GM12878 (cell line): ENCODE data around the gene UBQLN1.

Experiments used
- CBX3 ChIP-seq: fragments of 200-600 bp; sonication (generic); IDR thresholded peaks from 2 replicates; pipeline ENCODE4 v1.6.1; 2016; ENCODE audit warnings: low read depth, borderline replicate concordance
- CBX5 ChIP-seq: sonication (generic); IDR thresholded peaks from 2 replicates; pipeline ENCODE4 v1.6.1; 2016; ENCODE audit warnings: low read depth, moderate library complexity, mild to moderate bottlenecking, inconsistent platforms
- CHD2 ChIP-seq: IDR thresholded peaks from 2 replicates; pipeline ENCODE4 v1.6.1; 2011; ENCODE audit warnings: low read depth, low read length, improper control_type of control experiment, borderline replicate concordance
- CREB1 ChIP-seq: IDR thresholded peaks from 2 replicates; pipeline ENCODE4 v1.6.1; 2012; ENCODE audit warnings: low read depth, mild to moderate bottlenecking, inconsistent platforms
- GABPA ChIP-seq: IDR thresholded peaks from 2 replicates; pipeline ENCODE4 v1.6.1; 2014; ENCODE audit warnings: antibody characterized with exemption, low read depth, mild to moderate bottlenecking, inconsistent platforms
- IRF3 ChIP-seq: fragments of 450-650 bp; IDR thresholded peaks from 2 replicates; pipeline ENCODE4 v1.6.1; 2014; ENCODE audit warnings: mild to moderate bottlenecking
- MAX ChIP-seq: IDR thresholded peaks from 2 replicates; pipeline ENCODE4 v1.6.1; 2012; ENCODE audit warnings: low read depth, low read length, improper control_type of control experiment
- PKNOX1 ChIP-seq: fragments of 450-650 bp; IDR thresholded peaks from 2 replicates; pipeline ENCODE4 v1.6.1; 2016; ENCODE audit warnings: mild to moderate bottlenecking
- POLR2A ChIP-seq: IDR thresholded peaks from 2 replicates; pipeline ENCODE4 v1.6.1; 2011; ENCODE audit warnings: low read depth, mild to moderate bottlenecking, low read length
- SKIL ChIP-seq: fragments of 450-650 bp; IDR thresholded peaks from 2 replicates; pipeline ENCODE4 v1.6.1; 2017; ENCODE audit warnings: mild to moderate bottlenecking, low read depth, inconsistent platforms; ENCODE audit not compliant: poor library complexity, severe bottlenecking
- TBL1XR1 ChIP-seq: IDR thresholded peaks from 2 replicates; pipeline ENCODE4 v1.6.1; 2012; ENCODE audit warnings: low read depth, low read length, improper control_type of control experiment
- YY1 ChIP-seq: IDR thresholded peaks from 2 replicates; pipeline ENCODE4 v1.6.1; 2011; ENCODE audit warnings: low read depth, mild to moderate bottlenecking, low read length
- TF ChIP-seq, protein P1 (sequence below), 3 experiments: IDR thresholded peaks in 2 of 3; conservative IDR thresholded peaks in 1 of 3; 2 replicates each; pipeline ENCODE4 v1.5.1; 2011; ENCODE audit warnings: low read depth in 3 of 3, low read length in 3 of 3, mild to moderate bottlenecking in 3 of 3, control low read depth in 2 of 3, moderate library complexity in 2 of 3, inconsistent platforms in 1 of 3, mixed read lengths in 1 of 3; ENCODE audit not compliant: control insufficient read depth in 2 of 3, insufficient read depth in 1 of 3; ENCODE audit errors: extremely low read depth in 1 of 3
- TF ChIP-seq, protein P2 (sequence below): IDR thresholded peaks from 2 replicates; pipeline ENCODE4 v1.6.1; 2012; ENCODE audit warnings: low read depth, low read length, improper control_type of control experiment

GRCh38 chr9:83617299-83617698 lies 90.5 kb downstream of the UBQLN1 start:
- no peak for TF ChIP-seq GABPA
- TF ChIP-seq, protein P1, sequence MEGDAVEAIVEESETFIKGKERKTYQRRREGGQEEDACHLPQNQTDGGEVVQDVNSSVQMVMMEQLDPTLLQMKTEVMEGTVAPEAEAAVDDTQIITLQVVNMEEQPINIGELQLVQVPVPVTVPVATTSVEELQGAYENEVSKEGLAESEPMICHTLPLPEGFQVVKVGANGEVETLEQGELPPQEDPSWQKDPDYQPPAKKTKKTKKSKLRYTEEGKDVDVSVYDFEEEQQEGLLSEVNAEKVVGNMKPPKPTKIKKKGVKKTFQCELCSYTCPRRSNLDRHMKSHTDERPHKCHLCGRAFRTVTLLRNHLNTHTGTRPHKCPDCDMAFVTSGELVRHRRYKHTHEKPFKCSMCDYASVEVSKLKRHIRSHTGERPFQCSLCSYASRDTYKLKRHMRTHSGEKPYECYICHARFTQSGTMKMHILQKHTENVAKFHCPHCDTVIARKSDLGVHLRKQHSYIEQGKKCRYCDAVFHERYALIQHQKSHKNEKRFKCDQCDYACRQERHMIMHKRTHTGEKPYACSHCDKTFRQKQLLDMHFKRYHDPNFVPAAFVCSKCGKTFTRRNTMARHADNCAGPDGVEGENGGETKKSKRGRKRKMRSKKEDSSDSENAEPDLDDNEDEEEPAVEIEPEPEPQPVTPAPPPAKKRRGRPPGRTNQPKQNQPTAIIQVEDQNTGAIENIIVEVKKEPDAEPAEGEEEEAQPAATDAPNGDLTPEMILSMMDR (IDR thresholded peaks at IDR 0.05 in 2 of 3, conservative IDR thresholded peaks at IDR 0.05 in 1 of 3; ENCODE audit: control insufficient read depth in 2 of 3, extremely low read depth in 1 of 3, insufficient read depth in 1 of 3, low read depth in 3 of 3, low read length in 3 of 3): no peak
- TF ChIP-seq SKIL: no peak
- TF ChIP-seq MAX: no peak
- TF ChIP-seq CREB1: no peak
- TF ChIP-seq TBL1XR1: no peak
- no peak for TF ChIP-seq CHD2
- no peak for TF ChIP-seq POLR2A
- TF ChIP-seq CBX3: no peak
- TF ChIP-seq PKNOX1: no peak
- TF ChIP-seq, protein P2, sequence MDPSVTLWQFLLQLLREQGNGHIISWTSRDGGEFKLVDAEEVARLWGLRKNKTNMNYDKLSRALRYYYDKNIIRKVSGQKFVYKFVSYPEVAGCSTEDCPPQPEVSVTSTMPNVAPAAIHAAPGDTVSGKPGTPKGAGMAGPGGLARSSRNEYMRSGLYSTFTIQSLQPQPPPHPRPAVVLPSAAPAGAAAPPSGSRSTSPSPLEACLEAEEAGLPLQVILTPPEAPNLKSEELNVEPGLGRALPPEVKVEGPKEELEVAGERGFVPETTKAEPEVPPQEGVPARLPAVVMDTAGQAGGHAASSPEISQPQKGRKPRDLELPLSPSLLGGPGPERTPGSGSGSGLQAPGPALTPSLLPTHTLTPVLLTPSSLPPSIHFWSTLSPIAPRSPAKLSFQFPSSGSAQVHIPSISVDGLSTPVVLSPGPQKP: no peak
- no peak for TF ChIP-seq IRF3
- no peak for TF ChIP-seq CBX5
- no peak for TF ChIP-seq YY1
